DOHH2 (cell line): ENCODE results near the gene SMARCD2.

Source experiments
- H3F3A ChIP-seq: fragments of 200-600 bp; sonication (generic), shearing (Covaris generic); 2 replicates; pipeline ENCODE4 v1.6.0; 2016; ENCODE audit warnings: antibody characterized with exemption, mild to moderate bottlenecking; ENCODE audit not compliant: control insufficient read depth, insufficient read depth
- H3K27ac ChIP-seq: fragments of 200-600 bp; sonication (generic); 2 replicates; pipeline ENCODE4 v1.5.1; 2014; ENCODE audit warnings: low read depth, mild to moderate bottlenecking, low read length, moderate library complexity
- H3K27me3 ChIP-seq: fragments of 200-600 bp; sonication (generic); 2 replicates; pipeline ENCODE4 v1.6.1; 2014; ENCODE audit warnings: mild to moderate bottlenecking, low read length, mixed read lengths; ENCODE audit not compliant: control insufficient read depth
- H3K36me3 ChIP-seq: fragments of 200-600 bp; sonication (generic); 2 replicates; pipeline ENCODE4 v1.6.1; 2014; ENCODE audit warnings: mild to moderate bottlenecking, low read length, moderate library complexity, mixed read lengths; ENCODE audit not compliant: control insufficient read depth
- H3K4me1 ChIP-seq: fragments of 200-600 bp; sonication (generic); 2 replicates; pipeline ENCODE4 v1.6.1; 2014; ENCODE audit warnings: mild to moderate bottlenecking, low read length, mixed read lengths; ENCODE audit not compliant: control insufficient read depth
- H3K4me2 ChIP-seq: fragments of 200-600 bp; sonication (generic); 2 replicates; pipeline ENCODE4 v1.6.0; 2014; ENCODE audit warnings: mild to moderate bottlenecking, low read length, moderate library complexity
- H3K4me3 ChIP-seq: fragments of 200-600 bp; sonication (generic); 2 replicates; pipeline ENCODE4 v1.5.1; 2014; ENCODE audit warnings: mild to moderate bottlenecking, low read length, mixed read lengths
- H3K79me2 ChIP-seq: fragments of 200-600 bp; sonication (generic); 2 replicates; pipeline ENCODE4 v1.6.1; 2014; ENCODE audit warnings: mild to moderate bottlenecking, low read length, mixed read lengths; ENCODE audit not compliant: control insufficient read depth
- H3K9me2 ChIP-seq: fragments of 200-600 bp; sonication (generic); replicated peaks from 2 replicates; pipeline ENCODE4 v1.6.1; 2014; ENCODE audit warnings: mild to moderate bottlenecking, low read length, mixed read lengths; ENCODE audit not compliant: control insufficient read depth
- H3K9me3 ChIP-seq: fragments of 200-600 bp; sonication (generic); 2 replicates; pipeline ENCODE4 v1.6.1; 2014; ENCODE audit warnings: antibody characterized with exemption, low read length, mixed read lengths; ENCODE audit not compliant: control insufficient read depth, insufficient read depth
- H4K20me1 ChIP-seq: fragments of 200-600 bp; sonication (generic); 2 replicates; pipeline ENCODE4 v1.6.0; 2014; ENCODE audit warnings: low read depth, mild to moderate bottlenecking, antibody characterized with exemption, low read length, moderate library complexity; ENCODE audit not compliant: control insufficient read depth, insufficient read depth
- CTCF ChIP-seq: fragments of 200-600 bp; sonication (generic); IDR thresholded peaks from one replicate; pipeline ENCODE4 v1.5.1; 2014; ENCODE audit warnings: antibody characterized with exemption, mild to moderate bottlenecking, low read depth, low read length; ENCODE audit not compliant: poor library complexity, severe bottlenecking
- EZH2phosphoT487 ChIP-seq: fragments of 200-600 bp; sonication (generic); IDR thresholded peaks from 2 replicates; pipeline ENCODE4 v1.6.1; 2017; ENCODE audit warnings: borderline replicate concordance, mild to moderate bottlenecking, antibody characterized with exemption, low read length, moderate library complexity, mixed read lengths

The SMARCD2 gene

GRCh38 chr17:63790057-63790456, 52.4 kb downstream of the SMARCD2 start:
- Histone ChIP-seq H3K4me2 (no peak overlapping the region), H3F3A (0 out of 2 replicates have a peak, but pooled peaks cover 3% of the 10 kb centered on the region), H3K79me2 (peaks cover 90% of the 10 kb centered on the region), H3K4me1 (no peaks in the 10 kb centered on the region), H3K27ac (no peak overlapping the region), H3K4me3 (no peak overlapping the region), H3K9me3 (no peaks in the 10 kb centered on the region), H3K9me2 (no peaks in the 10 kb centered on the region), H3K27me3 (no peaks in the 10 kb centered on the region), H3K36me3 (peaks cover 95% of the 10 kb centered on the region), H4K20me1 (peaks cover 7% of the 10 kb centered on the region; the same call in 1 of the 2 replicates)
- TF ChIP-seq CTCF (no peak), EZH2phosphoT487 (no peak)

- peaks cover 96% of the 10 kb centered on the region for H3K79me2 ChIP-seq
Measured at GRCh38 chr17:63786971-63787711, 55.3 kb downstream of the SMARCD2 start.

DNA sequence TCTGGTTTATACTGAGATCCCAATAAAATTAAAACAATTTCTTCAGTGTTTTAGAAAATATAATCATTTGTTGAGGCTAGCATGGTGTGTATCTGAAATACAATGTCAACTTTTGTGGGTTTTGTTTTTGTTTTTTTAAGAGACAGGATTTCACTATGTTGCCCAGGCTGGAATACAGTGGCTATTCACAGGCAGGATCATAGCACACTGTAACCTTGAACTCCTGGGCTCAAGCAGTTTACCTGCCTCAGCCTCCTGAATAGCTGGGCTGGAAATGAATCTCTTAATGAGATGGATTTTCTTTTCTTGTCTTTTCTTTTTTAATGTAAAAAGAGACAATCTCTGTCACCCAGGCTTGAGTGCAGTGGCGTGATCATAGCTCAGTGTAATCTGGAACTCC, 56.4 kb downstream of the SMARCD2 start:
- peaks cover 94% of the 10 kb centered on the region for H3K36me3 ChIP-seq
- no peak overlapping the region for H3K4me3 ChIP-seq
- H3K79me2 ChIP-seq, result peaks cover 95% of the 10 kb centered on the region
- 0 out of 2 replicates have a peak, but pooled peaks cover 5% of the 10 kb centered on the region for H3F3A ChIP-seq
- no peak for TF ChIP-seq EZH2phosphoT487
- TF ChIP-seq CTCF, result no peak
- H3K4me2 ChIP-seq, result no peak overlapping the region
- H3K27me3 ChIP-seq, result no peaks in the 10 kb centered on the region
- H3K27ac ChIP-seq, result no peak overlapping the region
- H4K20me1 ChIP-seq, result peaks cover 18% of the 10 kb centered on the region
- no peaks in the 10 kb centered on the region for H3K9me2 ChIP-seq
- no peaks in the 10 kb centered on the region for H3K9me3 ChIP-seq
- H3K4me1 ChIP-seq, result peaks cover 9% of the 10 kb centered on the region

More at GRCh38 chr17:63786971-63787711, 55.3 kb downstream of the SMARCD2 start:
- Histone ChIP-seq H3K4me3 (no peak overlapping the region), H3F3A (0 out of 2 replicates have a peak, but pooled peaks cover 5% of the 10 kb centered on the region), H3K9me3 (no peaks in the 10 kb centered on the region), H3K27me3 (no peaks in the 10 kb centered on the region), H4K20me1 (peaks cover 18% of the 10 kb centered on the region), H3K4me1 (peaks cover 3% of the 10 kb centered on the region), H3K27ac (no peak overlapping the region), H3K36me3 (peaks cover 97% of the 10 kb centered on the region), H3K9me2 (no peaks in the 10 kb centered on the region), H3K4me2 (no peak overlapping the region)
- TF ChIP-seq CTCF, result no peak
- TF ChIP-seq EZH2phosphoT487, result no peak
